Liver (tissue), 3 donors: ENCODE results near the gene CREBL2.

ENCODE experiments used
- JUND ChIP-seq, 2 donors: IDR thresholded peaks; 2 replicates each; pipeline ENCODE4 v1.6.1; 2016; ENCODE audit warnings: antibody characterized with exemption in 2 of 2
- SP1 ChIP-seq: IDR thresholded peaks from 2 replicates; pipeline ENCODE4 v1.6.1; 2018; ENCODE audit warnings: antibody characterized with exemption, mild to moderate bottlenecking
- TAF1 ChIP-seq: conservative IDR thresholded peaks from 2 replicates; pipeline ENCODE4 v1.6.1; 2016; ENCODE audit warnings: antibody characterized with exemption, mild to moderate bottlenecking
- YY1 ChIP-seq: IDR thresholded peaks from 2 replicates; pipeline ENCODE4 v1.6.1; 2016; ENCODE audit warnings: antibody characterized with exemption, mild to moderate bottlenecking
- TF ChIP-seq, protein P1 (sequence below): fragments of 150-350 bp; IDR thresholded peaks from 2 replicates; pipeline ENCODE4 v1.5.1; 2017; ENCODE audit warnings: improper control_type of control experiment, low read depth, low read length; ENCODE audit not compliant: missing input control
- TF ChIP-seq, protein P2 (sequence below): IDR thresholded peaks from 2 replicates; pipeline ENCODE4 v1.6.1; 2016; ENCODE audit warnings: antibody characterized with exemption, mild to moderate bottlenecking
- TF ChIP-seq, protein P3 (sequence below): IDR thresholded peaks from 2 replicates; pipeline ENCODE4 v1.6.1; 2016; ENCODE audit warnings: antibody characterized with exemption
- TF ChIP-seq, protein P4 (sequence below): IDR thresholded peaks from 2 replicates; pipeline ENCODE4 v1.6.1; 2016; ENCODE audit warnings: antibody characterized with exemption
- donor health status: healthy.
- donor health status: healthy.

DNA sequence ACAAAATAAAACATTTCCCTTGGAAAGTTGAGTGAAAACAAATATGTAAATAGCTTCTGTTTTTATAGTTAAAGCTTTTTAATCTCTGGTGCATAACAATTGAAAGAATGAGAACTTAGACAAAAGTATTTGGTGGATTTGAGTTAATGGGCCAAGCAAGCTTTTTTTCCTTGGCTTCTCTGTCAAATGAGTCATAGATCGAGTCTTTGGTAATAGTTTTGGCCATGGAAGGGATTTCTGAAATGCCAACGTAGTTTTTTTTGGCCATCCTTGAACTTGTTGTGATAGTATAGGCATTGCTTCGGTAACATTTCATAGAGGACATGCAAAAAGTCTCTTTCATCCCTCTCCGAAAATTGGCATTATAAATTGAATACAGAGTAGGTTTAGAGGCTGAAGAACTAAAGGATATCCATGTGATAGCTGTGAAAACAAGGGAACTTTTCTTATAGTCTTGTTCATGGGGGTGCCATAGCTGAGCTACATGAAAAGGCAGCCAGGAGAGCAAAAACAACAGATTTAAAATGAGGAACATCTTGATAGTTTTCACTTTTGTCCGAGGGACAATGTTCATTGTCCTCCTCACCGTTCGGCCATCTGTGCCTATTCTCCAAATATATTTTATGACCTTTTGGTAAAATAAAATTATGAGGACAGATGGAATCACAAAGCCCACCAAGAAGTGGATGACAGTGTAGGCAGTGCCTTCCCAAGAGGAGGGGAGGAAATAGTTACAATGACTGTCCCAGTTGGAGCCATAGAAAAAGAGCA, 49.6 kb downstream of the CREBL2 start:
- TF ChIP-seq, protein P1, sequence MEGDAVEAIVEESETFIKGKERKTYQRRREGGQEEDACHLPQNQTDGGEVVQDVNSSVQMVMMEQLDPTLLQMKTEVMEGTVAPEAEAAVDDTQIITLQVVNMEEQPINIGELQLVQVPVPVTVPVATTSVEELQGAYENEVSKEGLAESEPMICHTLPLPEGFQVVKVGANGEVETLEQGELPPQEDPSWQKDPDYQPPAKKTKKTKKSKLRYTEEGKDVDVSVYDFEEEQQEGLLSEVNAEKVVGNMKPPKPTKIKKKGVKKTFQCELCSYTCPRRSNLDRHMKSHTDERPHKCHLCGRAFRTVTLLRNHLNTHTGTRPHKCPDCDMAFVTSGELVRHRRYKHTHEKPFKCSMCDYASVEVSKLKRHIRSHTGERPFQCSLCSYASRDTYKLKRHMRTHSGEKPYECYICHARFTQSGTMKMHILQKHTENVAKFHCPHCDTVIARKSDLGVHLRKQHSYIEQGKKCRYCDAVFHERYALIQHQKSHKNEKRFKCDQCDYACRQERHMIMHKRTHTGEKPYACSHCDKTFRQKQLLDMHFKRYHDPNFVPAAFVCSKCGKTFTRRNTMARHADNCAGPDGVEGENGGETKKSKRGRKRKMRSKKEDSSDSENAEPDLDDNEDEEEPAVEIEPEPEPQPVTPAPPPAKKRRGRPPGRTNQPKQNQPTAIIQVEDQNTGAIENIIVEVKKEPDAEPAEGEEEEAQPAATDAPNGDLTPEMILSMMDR, result no peak
- TF ChIP-seq, protein P2, sequence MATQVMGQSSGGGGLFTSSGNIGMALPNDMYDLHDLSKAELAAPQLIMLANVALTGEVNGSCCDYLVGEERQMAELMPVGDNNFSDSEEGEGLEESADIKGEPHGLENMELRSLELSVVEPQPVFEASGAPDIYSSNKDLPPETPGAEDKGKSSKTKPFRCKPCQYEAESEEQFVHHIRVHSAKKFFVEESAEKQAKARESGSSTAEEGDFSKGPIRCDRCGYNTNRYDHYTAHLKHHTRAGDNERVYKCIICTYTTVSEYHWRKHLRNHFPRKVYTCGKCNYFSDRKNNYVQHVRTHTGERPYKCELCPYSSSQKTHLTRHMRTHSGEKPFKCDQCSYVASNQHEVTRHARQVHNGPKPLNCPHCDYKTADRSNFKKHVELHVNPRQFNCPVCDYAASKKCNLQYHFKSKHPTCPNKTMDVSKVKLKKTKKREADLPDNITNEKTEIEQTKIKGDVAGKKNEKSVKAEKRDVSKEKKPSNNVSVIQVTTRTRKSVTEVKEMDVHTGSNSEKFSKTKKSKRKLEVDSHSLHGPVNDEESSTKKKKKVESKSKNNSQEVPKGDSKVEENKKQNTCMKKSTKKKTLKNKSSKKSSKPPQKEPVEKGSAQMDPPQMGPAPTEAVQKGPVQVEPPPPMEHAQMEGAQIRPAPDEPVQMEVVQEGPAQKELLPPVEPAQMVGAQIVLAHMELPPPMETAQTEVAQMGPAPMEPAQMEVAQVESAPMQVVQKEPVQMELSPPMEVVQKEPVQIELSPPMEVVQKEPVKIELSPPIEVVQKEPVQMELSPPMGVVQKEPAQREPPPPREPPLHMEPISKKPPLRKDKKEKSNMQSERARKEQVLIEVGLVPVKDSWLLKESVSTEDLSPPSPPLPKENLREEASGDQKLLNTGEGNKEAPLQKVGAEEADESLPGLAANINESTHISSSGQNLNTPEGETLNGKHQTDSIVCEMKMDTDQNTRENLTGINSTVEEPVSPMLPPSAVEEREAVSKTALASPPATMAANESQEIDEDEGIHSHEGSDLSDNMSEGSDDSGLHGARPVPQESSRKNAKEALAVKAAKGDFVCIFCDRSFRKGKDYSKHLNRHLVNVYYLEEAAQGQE, result no peak
- TF ChIP-seq JUND (IDR thresholded peaks at IDR 0.05), result no peak
- TF ChIP-seq YY1, result no peak
- TF ChIP-seq TAF1, result no peak
- TF ChIP-seq, protein P3, sequence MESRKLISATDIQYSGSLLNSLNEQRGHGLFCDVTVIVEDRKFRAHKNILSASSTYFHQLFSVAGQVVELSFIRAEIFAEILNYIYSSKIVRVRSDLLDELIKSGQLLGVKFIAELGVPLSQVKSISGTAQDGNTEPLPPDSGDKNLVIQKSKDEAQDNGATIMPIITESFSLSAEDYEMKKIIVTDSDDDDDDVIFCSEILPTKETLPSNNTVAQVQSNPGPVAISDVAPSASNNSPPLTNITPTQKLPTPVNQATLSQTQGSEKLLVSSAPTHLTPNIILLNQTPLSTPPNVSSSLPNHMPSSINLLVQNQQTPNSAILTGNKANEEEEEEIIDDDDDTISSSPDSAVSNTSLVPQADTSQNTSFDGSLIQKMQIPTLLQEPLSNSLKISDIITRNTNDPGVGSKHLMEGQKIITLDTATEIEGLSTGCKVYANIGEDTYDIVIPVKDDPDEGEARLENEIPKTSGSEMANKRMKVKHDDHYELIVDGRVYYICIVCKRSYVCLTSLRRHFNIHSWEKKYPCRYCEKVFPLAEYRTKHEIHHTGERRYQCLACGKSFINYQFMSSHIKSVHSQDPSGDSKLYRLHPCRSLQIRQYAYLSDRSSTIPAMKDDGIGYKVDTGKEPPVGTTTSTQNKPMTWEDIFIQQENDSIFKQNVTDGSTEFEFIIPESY, result no peak
- TF ChIP-seq SP1, result no peak
- TF ChIP-seq, protein P4, sequence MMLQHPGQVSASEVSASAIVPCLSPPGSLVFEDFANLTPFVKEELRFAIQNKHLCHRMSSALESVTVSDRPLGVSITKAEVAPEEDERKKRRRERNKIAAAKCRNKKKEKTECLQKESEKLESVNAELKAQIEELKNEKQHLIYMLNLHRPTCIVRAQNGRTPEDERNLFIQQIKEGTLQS, result no peak
